Uterus (tissue), 2 donors: ENCODE data around the gene UBQLNL.

ENCODE experiments used
- CTCF ChIP-seq, 4 experiments: fragments of 200-600 bp in 2 of 4; fragments of 450-650 bp in 2 of 4; sonication (generic) in 2 of 4; IDR thresholded peaks; one replicate each; pipeline ENCODE4 v1.5.1; 2016 to 2019; ENCODE audit warnings: antibody characterized with exemption in 4 of 4, mild to moderate bottlenecking in 2 of 4, moderate library complexity in 1 of 4
- POLR2A ChIP-seq, 2 donors: fragments of 450-650 bp; IDR thresholded peaks; one replicate each; pipeline ENCODE4 v1.6.1; 2016; ENCODE audit warnings: antibody characterized with exemption in 2 of 2, mild to moderate bottlenecking in 1 of 2, moderate library complexity in 1 of 2

- TF ChIP-seq CTCF (IDR thresholded peaks at IDR 0.05) (no peak), POLR2A (IDR thresholded peaks at IDR 0.05) (no peak)
Observed at GRCh38 chr11:5514841-5515240, 1.7 kb downstream of the UBQLNL start.
